Heart right ventricle (tissue), 16 donors: Measurements from ENCODE around the gene ST3GAL4. TPM values are rescaled to one million over a fixed set of nuclear protein-coding genes. Genes with fewer than 3 reads are reported as not detected.

Experiments
- ATAC-seq, 8 donors: fragments of 200-7000 bp; cut with Tn5 transposase; one replicate each; pipeline ENCODE4 v1.9.1; 2020; ENCODE audit warnings: mild to moderate bottlenecking in 8 of 8, moderate library complexity in 8 of 8, moderate number of reproducible peaks in 1 of 8
- DNase-seq, 2 donors: peaks; one replicate each; pipeline ENCODE4 v3.0.0-alpha.2; 2020
- H3K27ac ChIP-seq, 10 donors: fragments of 200-600 bp; sonication (generic) in 2 of 10; one replicate each; pipeline versions ENCODE4 v1.5.0 to v1.8.0; 2020 to 2022; ENCODE audit warnings: mild to moderate bottlenecking in 3 of 10
- H3K27me3 ChIP-seq, 7 donors: fragments of 200-600 bp; one replicate each; pipeline ENCODE4 v1.8.0; 2021 to 2022; ENCODE audit warnings: mild to moderate bottlenecking in 2 of 7
- H3K36me3 ChIP-seq, 9 donors: fragments of 200-600 bp; sonication (generic) in 1 of 9; one replicate each; pipeline versions ENCODE4 v1.5.0 to v1.8.0; 2020 to 2022; ENCODE audit warnings: mild to moderate bottlenecking in 2 of 9
- H3K4me1 ChIP-seq, 9 donors: fragments of 200-600 bp; sonication (generic) in 1 of 9; one replicate each; pipeline versions ENCODE4 v1.5.0 to v1.8.0; 2020 to 2022; ENCODE audit warnings: mild to moderate bottlenecking in 4 of 9
- H3K4me3 ChIP-seq, 10 donors: fragments of 200-600 bp; sonication (generic) in 2 of 10; one replicate each; pipeline versions ENCODE4 v1.5.0 to v1.8.0; 2020 to 2022; ENCODE audit warnings: mild to moderate bottlenecking in 7 of 10, moderate library complexity in 2 of 10
- H3K9me3 ChIP-seq, 11 donors: fragments of 200-600 bp in 10 of 11; sonication (generic) in 2 of 11; one replicate each; pipeline versions ENCODE4 v1.5.0 to v1.8.0; 2013 to 2022; ENCODE audit warnings: mild to moderate bottlenecking in 2 of 11, control low read depth in 1 of 11, moderate library complexity in 1 of 11
- WGBS, 2 donors: extraction: QIAGEN DNeasy Blood & Tissue Kit; methylation state at CpG; one replicate each; pipeline ENCODE4 v1.1.7; 2013; ENCODE audit warnings: inconsistent platforms in 1 of 2; 5-methylcytosine and 5-hydroxymethylcytosine counted together
- intact Hi-C, 10 donors: fragments of 100-400 bp; cut with DNase I; formaldehyde crosslinking; loops; one replicate each; pipeline versions ENCODE4 v1.11.1 to v1.14.2; 2022
- polyA plus RNA-seq, 2 donors: library from polyadenylated mRNA; stranded (reverse); fragments of 200-250 nt; gene quantifications; one replicate each; pipeline ENCODE4 v1.2.3, GENCODE V29; 2013
- total RNA-seq, 10 donors: library from RNA; stranded (reverse); fragmentation: NEBNext Ultra II Directional in 3 of 10; extraction: Animal tissue kit (Norgen Biotek cat#: 25700) in 3 of 10; gene quantifications; one replicate each; pipeline versions ENCODE4 v1.2.1 to v1.2.4, GENCODE V29; 2021 to 2023
- TF ChIP-seq, protein P1 (sequence below), 9 donors: fragments of 200-600 bp; sonication (generic) in 2 of 9; IDR thresholded peaks; one replicate each; pipeline versions ENCODE4 v1.5.0 to v1.8.0; 2021 to 2022; ENCODE audit warnings: antibody characterized with exemption in 9 of 9, mild to moderate bottlenecking in 5 of 9, moderate library complexity in 1 of 9
- donor health status: Arrhythmogenic right ventricular cardiomyopathy.
- donor health status: ischemic (EF 13 %, LVEDD 7.1; RV severe dilation, severe dysfunction).
- donor health status: healthy with polysubstance abuse.
- donor health status: DM: no; HTN: yes; CAD: no.
- donor health status: DM: no; HTN: no; CAD: no.
- donor health status: ischemic (EF 25% LVEDD 6.9; RV normal size, moderate dysfunction).
- donor health status: ischemic (EF 25% LVEDD 5.7; RV mildly dilated, moderate dysfunction).
- donor health status: healthy.
- donor health status: DM: yes; HTN: yes; CAD: no.
- donor health status: Ischemic cardiomyopathy.
- donor health status: ischemic (EF 35%, LVEDD 5.7; RV mildly dilated, moderate dysfunction).
- donor health status: nonischemic (EF 11% LVEDD 7.7; RV severe dilation, severe dysfunction).
- donor health status: DM: yes; HTN: yes; CAD: no.
- donor health status: PGD.
- donor health status: ischemic (EF 29% LVEDD 5.4; RV normal size, mild dysfunction).
- donor health status: nonischemic (EF 23%, LVEDD 6.1; RV moderate dilation, normal function).

Gene ST3GAL4
- total and polyA plus RNA-seq, 12 donors: 24.8 to 98.2 (median 44.8) TPM

DNA sequence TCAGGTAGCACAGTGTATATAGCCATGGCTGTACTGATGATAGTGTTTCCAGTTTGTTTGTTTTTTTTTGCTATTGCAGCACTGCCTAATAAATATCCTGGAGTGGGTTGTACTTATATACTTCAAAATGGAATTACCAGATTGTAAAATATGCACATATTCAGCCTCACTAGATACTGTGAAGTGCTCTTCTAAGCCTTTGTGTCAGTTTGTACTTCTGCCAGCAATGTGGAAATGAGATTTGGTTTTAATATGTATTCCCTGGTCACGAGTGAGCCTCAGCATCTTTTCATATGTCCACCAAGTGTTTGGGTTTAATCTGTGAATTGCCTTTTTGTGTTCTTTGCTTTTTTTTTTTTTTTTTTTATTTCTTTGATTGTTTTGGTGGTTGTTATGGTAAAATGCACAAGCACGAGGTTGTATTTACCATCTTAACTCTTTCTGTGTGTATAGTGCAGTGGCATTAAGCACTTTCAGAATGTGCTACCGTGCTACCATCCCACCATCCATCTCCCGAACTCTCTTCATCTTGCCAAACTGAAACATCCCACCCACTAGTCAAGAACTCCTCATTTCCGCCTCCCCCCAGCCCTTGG lies 34.9 kb downstream of the ST3GAL4 start:
- no peak overlapping the region for H3K27ac ChIP-seq
- peaks cover 26 to 92% (median 70%) of the 10 kb centered on the region in 9 donors for H3K4me1 ChIP-seq
- TF ChIP-seq, protein P1, sequence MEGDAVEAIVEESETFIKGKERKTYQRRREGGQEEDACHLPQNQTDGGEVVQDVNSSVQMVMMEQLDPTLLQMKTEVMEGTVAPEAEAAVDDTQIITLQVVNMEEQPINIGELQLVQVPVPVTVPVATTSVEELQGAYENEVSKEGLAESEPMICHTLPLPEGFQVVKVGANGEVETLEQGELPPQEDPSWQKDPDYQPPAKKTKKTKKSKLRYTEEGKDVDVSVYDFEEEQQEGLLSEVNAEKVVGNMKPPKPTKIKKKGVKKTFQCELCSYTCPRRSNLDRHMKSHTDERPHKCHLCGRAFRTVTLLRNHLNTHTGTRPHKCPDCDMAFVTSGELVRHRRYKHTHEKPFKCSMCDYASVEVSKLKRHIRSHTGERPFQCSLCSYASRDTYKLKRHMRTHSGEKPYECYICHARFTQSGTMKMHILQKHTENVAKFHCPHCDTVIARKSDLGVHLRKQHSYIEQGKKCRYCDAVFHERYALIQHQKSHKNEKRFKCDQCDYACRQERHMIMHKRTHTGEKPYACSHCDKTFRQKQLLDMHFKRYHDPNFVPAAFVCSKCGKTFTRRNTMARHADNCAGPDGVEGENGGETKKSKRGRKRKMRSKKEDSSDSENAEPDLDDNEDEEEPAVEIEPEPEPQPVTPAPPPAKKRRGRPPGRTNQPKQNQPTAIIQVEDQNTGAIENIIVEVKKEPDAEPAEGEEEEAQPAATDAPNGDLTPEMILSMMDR (IDR thresholded peaks at IDR 0.05): no peak
- 57 to 67% methylated on average over 5 of the region's 5 CpGs for WGBS, 2 donors
- no peaks in the 10 kb centered on the region for H3K9me3 ChIP-seq
- no peak for DNase-seq
- ATAC-seq: no peak
- no peaks in the 10 kb centered on the region for H3K27me3 ChIP-seq
- H3K4me3 ChIP-seq: no peak overlapping the region
- no peaks in the 10 kb centered on the region for H3K36me3 ChIP-seq
- intact Hi-C loops: loop anchor here in 2 of 10 donors (5.0 kb wide), 2 partner anchors 33 to 78 kb away; partner anchors contain the start of gene ST3GAL4 (in 2 of the 2)

DNA sequence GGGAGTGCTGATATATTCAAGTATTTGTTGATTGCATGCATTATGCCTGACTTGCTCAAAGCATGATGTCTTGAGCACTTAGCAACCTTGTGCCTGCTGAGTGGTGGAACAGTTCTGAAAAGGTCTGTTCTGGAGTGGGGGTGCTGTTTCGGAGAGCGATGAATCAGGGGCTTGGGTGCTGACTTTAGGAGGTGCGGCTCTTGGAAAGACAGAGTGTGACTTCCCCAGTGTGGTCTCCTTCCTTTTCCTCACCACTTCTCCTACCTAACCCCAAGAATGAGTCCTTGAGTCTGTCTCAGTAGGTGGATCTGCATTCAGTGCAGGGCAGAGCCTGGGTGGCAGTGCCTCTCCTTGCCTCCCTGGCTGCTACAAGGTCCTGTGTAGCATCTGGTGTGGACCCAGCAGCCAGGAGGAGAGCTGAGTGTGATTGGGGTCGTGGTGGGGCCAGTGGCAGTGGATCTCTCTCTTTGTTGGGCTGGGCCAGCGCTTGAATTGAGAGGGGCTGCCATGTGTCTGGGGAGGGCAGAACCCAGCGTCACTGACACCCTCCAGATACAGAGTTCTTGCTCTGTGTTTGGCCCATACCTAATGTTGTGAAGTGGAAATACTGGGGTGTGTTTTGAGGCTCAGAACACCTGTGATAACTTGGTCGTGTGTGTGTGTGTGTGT lies 35.9 kb downstream of the ST3GAL4 start:
- Histone ChIP-seq H3K4me3 (no peak overlapping the region), H3K36me3 (no peaks in the 10 kb centered on the region), H3K27me3 (no peaks in the 10 kb centered on the region), H3K27ac (peak overlapping the region; percentile 33 to 87 (median 80)), H3K4me1 (peaks cover 21 to 90% (median 65%) of the 10 kb centered on the region in 9 donors), H3K9me3 (no peaks in the 10 kb centered on the region)
- ATAC-seq: no peak
- no peak for DNase-seq
- intact Hi-C loops: loop anchor here in 2 of 10 donors (5.0 kb wide), 2 partner anchors 34 to 79 kb away; partner anchors contain the start of gene ST3GAL4 (in 2 of the 2)
- TF ChIP-seq, protein P1 (IDR thresholded peaks at IDR 0.05): no peak
- WGBS, 2 donors: 54 to 60% methylated on average over 7 of the region's 7 CpGs

DNA sequence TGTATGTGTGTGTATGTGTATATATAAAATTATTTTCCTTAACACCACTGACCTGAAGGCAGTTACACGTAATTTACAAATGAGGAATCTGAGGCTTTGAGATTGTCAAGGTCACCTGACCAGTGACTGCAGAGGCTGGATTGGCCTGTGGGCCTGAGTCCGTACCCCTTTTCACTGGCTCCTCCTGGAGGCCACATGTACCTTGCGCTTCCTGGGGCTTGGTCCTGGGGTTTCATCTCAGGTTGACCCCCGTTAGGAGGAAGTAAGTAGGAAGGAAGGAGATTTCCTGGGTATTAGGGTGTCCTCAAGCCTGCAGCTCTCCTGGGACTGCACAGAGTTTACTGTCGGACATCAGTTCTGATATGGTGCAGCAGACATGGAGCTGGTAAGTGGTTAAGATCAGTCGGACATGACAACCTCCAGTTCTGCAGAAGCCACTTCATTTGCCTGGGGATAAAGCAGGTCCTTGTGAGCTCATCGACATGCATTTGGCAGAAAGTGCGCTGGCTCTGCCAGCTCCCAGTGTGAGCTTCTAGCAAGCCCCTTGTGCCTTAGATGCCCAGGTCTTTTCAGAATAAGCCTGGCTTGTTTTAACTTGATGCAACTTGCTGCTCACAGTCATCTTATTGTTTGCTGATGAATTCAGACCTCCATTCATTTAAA lies 36.6 kb downstream of the ST3GAL4 start:
- H3K4me3 ChIP-seq: peak overlapping the region in 2 of 10 donors; percentile 3 to 17
- intact Hi-C loops: loop anchor here in 5 of 10 donors (2.0 to 5.0 kb wide), 5 partner anchors 35 to 81 kb away; partner anchors contain the start of gene ST3GAL4 (in 2 of the 5)

More for the DNA sequence above, 36.6 kb downstream of the ST3GAL4 start:
- Histone ChIP-seq H3K9me3 (no peaks in the 10 kb centered on the region), H3K36me3 (no peaks in the 10 kb centered on the region), H3K4me1 (peaks cover 16 to 83% (median 58%) of the 10 kb centered on the region in 9 donors), H3K27me3 (no peaks in the 10 kb centered on the region), H3K27ac (peak overlapping the region; percentile 40 to 87 (median 80))
- WGBS, 2 donors: 20% methylated on average over 8 of the region's 8 CpGs
- peak; percentile 41 to 67 (median 54) for ATAC-seq
- TF ChIP-seq, protein P1 (IDR thresholded peaks at IDR 0.05): peak in 6 of 9 donors; percentile 29 to 58 (median 39)
- DNase-seq: peak in 1 of 2 donors; percentile 56
